Dermis microvascular lymphatic vessel endothelial cell (primary cell): ENCODE results near the gene HCN2. TPM values are rescaled to one million over a fixed set of nuclear protein-coding genes. Genes with fewer than 3 reads are reported as not detected.
A peak's percentile ranks its signal among the peaks of the same experiment; 100 is the strongest.
"Not testable (repeated sequence)": the region's sequence is repeated elsewhere in the genome, so short reads cannot be mapped to it uniquely, and the experiment has no call there.

Experiments used
- DNase-seq, 2 donors: peaks; one replicate each; pipeline versions ENCODE4 v3.0.0 to v3.0.0-alpha.2; 2010; ENCODE audit warnings: low read depth in 2 of 2
- total RNA-seq: library from RNA; depleted of rRNA; stranded (reverse); fragments of >200 nt; gene quantifications from 2 replicates; pipeline ENCODE4 v1.2.1, GENCODE V29; 2014

Gene HCN2
- total RNA-seq, 1 donor from 2014 or later: 0.39 TPM

DNA sequence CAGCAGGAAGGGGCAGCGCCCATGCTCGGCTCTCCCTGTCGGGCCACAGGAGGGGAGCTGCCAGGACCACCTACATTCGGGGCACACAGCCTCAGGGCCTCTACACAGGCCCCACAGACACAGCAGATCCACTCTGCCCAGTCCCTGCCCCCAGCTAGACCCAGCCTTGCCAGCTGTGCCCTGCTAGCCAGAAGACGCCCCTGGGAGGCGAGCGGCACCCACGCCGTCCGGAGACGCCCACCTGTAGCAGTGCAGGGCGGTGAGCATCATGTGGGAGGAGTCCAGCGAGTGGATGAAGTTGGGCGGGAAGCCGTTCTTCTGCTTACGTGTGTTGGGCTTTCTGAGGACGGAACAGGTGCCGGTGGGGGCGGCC, 28.6 kb downstream of the HCN2 start:
- DNase-seq: no peak

DNA sequence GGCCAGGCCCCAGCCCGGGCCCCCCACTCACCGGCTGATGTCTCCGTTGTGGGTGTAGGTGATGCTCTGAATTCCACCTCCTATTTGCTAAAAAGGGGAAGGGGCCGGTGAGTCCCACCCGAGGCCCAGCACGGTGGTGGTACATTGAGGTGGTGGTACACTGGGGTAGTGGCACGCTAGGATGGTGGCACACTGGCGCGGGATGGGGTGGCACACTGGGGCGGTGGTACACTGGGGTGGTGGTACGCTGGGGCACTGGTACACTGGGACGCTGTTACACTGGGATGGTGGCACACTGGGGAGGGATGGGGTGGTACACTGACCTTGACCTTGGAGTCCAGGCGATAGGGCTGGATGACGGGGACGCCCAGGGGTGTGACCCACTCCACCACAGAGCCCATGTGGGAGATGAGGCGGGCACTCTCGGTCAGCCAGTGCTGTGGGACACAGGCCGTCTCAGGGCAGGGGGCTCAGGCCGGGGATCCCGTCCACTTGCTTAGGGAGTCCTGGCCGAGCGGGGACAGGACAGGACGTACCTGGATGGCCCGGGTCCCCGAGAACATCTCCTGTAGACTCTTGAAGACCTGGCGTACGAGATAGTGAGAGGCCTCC, 29.1 kb downstream of the HCN2 start:
- DNase-seq: no peak

DNA sequence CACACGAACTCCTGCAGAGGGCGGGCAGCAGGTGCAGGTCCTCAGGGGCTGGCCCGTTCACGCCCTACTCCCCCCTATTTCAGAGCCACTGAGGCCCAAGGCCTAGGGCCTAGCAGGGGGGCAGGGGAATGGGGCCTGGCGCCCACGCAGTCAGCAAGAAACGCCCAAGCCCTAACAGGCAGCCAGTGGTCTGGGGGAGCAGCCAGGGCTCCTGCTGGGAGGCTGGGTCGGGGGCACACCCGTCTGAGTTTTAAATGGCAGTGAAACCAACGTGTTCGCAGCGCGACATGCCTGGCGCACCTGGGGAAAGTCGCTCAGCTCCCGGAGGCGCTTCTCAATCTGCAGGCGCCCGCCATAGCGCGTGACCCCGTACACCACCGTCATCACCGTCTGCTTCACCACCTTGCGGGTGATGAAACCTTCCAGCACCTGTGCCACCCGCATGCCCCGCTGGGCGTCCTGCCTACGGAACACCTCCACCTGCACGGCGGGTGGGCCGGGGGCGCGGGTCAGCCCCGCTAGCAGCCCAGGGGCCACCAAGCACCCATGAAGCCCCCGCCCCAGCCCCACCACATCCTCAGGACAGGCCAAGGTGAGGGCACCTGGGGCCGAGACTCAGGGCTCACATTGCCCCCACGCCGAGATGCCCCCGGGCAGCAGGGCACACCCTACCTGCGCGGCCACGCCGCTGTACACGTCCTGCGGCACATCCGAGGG, 29.8 kb downstream of the HCN2 start:
- no peak for DNase-seq

DNA sequence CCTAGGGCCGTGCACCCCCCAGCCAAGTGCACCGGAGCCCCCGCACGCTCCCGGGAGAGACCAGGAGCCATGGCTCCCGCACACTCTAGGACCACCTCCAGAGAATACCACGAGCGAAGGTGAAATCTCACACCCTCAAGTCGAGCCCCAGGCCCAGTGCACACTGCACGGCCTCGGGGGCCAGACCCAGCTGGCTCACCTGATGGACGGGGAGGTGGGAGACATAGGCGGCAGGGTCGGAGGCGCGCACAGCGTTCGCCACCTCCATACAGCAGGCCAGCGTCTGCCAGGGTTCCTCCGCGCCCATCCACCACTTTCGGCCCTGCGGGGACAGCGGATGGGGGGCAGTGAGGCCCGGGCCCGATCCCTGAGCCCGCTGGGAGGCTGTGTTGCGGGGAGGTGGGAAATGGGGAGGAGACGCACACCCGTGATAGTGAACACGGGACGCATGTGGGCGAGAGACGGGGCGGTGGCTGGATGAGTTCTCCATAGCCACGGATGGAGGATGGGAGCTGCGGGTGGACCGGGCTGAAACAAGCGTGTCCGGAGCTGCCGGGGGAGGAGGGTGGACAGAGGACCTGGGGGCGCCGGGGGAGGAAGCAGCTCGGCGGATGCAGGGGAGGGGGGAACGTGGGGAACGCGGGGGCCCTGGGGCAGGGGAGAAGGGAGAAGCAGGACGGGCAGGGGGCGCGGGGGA, 30.6 kb downstream of the HCN2 start:
- DNase-seq: no peak

DNA sequence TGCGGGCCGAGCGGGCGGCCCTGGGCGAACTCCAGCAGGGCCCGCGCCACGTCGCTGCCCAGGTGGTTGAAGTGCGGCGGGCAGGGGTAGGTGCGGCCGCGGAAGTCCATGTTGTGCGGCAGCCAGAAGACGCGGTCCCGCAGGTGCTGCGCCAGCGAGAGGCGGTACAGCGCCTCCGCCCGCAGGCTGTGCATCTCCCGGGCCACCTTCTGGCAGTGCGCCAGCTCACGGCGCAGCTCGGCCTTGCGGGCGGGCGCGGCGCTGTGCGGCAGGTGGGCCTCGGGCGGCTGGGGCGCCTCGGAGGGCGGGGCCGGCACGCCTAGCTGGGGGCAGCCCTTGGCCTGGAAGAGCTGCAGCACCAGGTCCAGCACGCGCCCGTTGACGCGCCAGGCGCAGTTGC, 31.5 kb downstream of the HCN2 start:
- not testable (repeated sequence) for DNase-seq

DNA sequence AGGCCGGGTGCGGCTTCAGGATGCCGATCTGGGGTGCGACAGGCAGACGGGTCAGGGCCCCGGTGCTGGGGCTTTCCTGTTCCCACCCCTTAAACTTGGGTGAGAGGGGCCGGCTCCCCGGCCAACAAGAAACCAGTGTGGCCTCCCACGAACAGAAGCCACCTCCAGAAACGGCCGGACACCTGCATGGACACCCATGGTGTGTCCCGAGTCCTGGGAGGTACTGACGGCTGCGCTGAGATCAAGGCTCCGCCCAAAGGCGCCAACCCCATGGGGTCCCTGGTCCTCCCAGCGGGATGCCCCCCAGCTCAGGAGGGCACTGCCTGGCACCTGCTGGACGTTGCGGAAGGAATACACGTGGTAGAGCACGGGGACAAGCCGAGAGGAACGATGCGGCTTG, 32.1 kb downstream of the HCN2 start:
- no peak for DNase-seq

DNA sequence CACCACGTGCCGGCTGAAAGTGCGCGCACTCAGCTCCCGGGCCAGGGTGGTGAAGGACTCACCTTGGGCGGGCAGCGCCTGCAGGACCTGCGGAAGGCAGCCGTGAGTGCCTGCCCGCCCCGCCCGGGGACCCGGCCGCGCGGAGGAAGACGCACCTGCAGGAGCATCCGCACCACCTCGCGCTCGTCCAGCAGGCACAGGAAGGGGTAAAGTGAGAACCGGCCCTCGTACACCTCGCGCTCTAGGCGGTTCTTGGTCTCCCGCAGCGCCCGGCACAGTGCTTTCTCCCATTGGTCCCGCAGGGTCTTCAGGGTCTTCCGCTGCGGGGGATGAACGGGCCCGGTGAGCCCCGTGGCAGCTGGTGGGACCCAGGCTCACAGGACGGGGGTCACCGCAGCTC, 33.0 kb downstream of the HCN2 start:
- DNase-seq: no peak

DNA sequence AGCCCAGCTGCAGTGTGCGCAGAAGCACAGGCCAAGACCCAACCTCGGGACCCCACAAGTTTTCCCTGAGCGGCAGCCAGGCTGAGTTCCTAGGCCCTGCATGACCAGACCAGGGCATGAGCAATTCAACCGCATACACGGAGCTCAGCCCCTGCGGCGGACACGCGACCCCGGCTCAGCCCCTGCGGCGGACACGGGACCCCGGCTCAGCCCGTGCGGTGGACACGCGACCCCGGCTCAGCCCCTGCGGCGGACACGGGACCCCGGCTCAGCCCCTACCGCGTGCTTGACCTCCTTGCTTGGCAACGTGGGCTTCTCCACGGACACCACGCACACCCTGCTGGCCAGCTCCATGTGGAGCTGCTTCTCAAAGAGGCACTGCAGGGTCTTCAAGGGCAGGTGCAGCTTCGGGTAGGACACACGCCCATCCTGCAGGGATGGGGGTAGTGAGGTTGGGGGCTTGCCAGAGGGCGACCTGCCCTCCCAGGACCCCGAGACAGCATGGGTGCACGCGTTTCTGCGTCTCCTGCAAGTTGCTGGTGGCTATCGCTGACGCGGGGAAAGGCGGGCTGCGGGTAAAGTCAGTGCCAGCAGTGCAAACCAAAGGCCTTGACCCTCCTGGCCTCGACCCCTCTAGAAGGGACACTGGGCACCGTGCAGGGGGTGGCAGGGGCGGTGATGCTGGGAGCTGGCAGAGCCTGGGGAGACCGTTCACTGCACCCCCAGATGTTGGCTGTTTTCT, 33.7 kb downstream of the HCN2 start:
- DNase-seq: no peak

DNA sequence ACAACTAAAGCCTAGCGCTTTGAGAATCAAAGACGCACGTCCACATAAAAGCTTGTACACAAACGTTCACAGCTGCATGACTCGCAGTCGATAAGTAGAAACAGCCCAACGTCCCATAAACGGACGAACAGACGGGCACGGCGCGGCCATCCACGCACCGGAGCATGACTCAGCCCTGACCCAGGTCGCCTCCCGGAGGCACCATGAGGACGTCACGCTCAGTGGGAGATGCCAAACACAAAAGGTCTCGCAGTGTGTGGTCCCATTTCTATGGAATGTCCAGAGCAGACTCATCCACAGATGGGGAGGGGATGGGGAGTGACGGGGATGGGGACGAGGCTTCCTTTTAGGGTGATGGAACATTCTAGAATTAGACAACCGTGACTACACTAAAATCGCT, 34.3 kb downstream of the HCN2 start:
- peak in 1 of 2 donors; percentile 47 for DNase-seq

DNA sequence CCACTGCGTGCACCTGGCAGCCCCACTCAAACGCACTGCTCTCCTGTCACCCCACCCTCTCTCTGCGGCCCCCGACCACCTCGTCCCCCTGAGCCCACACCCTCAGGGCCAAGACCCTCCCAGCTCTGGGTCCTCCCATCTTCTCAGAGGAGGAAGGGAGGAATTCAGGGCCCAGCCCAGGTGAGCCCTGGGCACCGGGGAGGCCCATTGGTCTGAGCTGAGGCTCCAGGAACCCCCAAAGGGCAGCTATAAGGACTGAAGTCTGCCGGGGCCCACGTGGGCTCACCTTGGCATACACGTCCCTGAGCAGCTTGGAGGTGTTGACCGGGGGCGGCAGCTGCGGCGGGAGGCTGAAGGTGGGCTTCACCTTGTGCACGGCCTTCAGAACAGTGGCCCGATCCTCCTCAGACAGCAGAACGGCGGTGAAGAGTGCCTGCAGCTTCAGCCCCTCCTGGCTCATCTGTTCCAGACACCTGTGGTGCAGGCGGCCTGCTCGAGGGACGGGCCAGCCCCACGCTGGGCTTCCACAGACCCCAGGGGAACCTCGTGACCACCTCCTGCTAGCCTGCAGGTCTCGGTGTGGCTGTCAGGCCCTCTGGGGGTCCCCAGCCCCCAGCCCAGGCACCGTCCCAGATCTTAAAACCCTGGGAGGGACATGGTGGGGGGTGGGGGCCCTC, 34.9 kb downstream of the HCN2 start:
- no peak for DNase-seq

DNA sequence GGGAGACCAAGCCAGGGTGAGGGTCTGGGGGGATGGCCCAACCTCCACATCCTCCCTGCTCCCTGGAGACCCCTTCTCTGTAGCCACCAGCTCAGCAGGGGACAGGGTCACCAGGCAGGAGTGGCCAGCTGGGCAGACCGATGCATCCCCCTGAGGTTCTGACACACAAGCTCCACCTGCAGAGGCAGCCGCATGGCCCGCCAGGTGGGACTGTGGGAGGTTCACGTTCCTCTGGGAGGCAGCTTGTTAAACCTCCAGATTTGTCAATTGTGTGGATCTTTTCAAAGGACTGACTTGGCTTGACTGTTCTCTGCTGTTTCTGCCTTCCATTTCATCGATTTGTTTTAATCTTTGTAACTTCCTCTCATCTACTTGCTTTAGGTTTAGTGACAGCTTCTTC, 35.6 kb downstream of the HCN2 start:
- DNase-seq: no peak

DNA sequence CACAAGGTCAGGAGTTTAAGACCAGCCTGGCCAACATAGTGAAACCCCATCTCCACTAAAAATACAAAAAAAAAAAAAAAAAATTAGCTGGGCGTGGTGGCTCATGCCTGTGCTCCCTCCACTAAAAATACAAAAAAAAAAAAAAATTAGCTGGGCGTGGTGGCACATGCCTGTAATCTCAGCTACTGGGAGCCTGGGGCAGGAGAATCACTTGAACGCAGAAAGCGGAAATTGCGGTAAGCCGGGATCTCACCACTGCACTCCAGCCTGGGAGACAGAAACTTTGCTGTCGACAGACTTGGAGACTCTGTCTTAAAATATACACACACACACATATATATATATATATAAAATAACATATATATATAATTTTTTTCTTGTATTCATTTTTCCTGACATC, 36.9 kb downstream of the HCN2 start:
- DNase-seq: not testable (repeated sequence)

DNA sequence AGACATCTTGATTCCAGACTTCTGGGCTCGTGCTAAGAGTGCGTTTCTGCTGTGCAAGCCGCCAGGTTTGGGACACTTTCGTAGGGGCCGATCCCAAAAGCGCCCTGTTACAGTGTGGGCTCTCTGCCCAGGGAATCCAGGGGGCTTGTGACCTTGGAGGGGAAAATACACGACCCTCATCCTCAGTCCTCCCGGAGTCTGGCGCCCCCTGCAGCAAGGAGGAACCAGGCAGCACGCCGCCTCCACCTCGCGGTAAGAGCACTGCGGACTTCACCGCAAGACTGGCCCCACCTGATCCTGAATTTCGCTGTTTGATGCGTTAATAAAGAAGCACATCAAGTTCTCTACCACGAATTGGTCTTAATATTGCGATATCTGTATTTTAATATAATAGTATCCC, 38.5 kb downstream of the HCN2 start:
- no peak for DNase-seq

DNA sequence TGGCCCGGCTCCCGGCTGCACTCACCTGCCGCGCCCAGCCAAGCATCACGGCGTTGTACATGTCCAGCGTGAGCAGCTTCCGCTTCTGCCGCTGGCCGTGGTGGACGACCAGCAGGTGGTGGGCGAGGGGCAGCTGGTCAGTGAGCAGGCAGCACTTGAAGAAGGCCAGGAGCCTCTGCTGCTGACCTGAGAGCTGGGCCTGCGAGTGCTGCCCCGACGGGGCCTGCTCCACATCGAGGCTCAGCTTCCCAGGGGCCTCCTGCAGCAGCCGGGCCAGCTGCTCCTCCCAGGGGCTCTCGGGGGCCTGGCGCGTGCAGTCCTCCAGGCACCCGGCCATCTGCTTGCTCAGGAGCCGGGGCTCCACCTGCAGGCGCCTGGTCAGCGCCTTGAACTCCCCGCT, 39.8 kb downstream of the HCN2 start:
- not testable (repeated sequence) for DNase-seq

DNA sequence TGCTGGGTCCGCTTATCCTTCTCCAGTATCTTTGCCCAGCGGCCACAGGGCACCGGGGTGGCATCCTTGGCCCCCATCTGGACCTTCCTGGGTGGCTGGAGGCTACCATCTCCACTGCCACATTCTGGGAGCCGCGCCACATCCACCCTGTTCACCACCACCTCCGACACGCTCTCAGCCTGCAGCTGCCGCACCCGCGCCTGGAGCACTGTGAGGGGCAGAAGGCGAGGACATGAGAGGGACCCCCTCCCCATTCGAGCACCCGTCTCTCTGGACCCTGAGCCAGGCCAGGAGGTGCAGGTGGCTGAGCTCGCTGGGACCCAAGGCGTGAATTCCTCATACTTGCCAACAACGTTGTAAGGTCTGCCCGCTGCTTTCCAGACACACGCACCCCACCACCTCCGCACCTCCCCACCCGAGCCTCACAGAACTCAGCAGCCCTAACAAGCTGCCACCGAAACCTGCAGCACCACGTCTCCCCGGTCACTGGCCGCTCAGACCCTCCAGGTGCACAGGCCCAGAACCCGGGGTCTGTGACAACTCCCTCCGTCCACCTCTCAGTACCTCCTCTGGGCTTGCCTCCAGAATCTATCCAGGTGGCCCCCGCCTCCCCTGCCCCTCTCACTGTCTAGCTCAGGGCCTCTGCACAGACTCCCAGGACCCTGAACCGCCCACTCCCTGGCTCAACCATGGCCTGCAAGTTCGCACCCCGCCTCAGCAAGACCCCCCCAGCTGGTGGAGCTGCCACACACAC, 40.5 kb downstream of the HCN2 start:
- no peak for DNase-seq

DNA sequence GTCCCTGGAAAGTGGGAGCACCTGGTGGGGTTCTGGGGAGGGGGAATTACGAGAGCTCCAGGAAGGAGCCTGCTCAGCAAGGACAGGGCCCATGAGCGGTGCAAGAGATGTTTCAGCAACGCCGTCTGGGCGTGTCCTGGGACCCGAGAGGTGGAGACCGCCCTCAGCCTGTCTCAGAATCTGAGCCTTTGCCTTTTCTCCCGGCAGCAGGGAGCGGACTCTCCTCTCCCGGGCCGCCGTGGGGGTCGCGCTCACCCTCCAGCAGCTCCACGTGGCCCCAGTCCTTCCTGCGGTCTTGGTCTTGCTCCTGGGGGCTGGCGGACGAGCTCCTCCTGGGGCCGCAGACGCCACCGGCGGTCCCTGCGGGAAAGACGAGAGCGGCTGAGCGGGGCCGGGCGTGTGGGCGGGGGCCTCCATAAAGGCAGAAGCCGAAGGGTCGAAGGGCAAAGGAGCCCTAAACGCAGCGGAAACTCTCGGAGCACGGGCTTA, 42.9 kb downstream of the HCN2 start:
- peak in 1 of 2 donors; percentile 26 for DNase-seq

DNA sequence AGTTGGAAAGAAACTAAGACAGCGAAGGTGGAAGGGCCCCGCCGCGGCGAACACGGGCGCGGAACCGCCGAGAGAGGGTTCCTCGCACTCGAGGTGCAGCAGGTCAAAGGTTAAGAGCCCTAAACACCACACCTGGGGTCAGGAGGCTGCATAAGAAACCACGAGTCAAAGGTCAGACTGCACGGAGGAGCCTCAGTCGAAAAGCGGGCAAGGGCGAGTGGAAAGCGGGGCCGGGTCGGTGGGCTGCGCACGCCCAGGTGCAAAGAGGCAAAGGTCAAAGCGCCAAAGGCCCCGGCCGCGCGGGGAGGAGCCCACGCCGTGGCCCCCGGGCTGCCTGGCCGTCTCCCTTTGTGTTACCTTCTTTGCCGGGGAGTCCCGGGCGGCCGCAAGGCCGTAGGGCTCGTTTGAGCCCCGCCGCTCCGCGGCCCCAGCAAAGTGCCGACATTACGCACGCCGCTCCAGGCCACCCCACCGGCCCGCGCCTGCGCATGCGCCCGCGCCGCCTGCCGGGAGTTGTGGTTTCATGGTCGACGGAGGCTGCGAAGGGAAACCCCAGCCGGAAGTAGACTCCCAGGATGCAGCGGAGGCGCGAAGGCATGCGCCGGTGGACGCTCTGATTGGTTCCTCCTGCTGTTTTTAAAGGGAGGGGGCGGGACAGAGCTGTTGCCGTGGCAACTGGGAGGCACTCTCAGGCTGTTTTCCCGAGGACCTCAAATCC, 43.5 kb downstream of the HCN2 start, which contains the start of gene POLRMT:
TSS of gene POLRMT (minus strand) at position 470 of the 718 bp plus-strand sequence. CDS start at position 445, 25 bp downstream.
- DNase-seq: peak; percentile 97 to 98

DNA sequence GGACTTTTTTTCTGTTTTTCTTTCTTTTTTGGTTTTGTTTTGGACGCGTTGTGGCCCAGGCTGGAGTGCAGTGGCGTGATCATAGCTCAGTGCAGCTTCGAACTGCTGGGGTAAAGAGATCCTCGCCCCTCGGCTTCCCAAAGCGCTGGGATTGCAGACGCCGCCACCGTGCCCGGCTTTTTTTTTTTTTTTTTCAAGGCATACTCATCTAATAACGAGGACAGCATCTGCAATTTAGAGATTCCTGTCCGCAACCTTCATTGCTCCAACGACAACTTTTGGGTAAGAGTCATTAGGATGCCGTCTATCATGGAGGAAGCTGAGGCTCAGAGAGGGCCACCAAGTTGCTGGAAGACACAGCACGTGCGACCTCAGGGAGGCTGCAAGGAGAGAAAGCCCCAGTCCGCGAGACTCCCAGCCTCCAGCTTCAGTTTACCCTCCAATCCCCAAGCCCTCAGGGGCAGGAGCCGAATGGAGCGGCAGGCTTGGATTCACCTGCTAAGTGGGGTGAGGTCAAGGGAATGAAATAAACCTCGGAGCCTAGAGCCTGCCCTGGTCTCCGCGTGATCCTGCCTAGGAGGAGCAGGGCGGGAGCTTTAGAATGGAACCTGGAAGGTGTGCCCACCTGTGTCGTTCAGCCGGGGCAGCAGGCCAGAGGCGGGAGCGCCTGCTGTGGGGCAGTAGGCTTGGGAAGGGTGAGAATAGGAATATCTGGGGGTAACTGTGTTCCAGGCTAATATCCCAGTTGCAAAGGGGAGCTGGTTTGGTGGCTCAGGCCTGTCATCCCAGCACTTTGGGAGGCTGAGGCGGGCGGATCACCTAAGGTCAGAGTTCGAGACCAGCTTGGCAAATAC, 44.3 kb downstream of the HCN2 start:
- DNase-seq: no peak
